ENCODE results near the gene TIGD3.
A peak's percentile ranks its signal among the peaks of the same experiment; 100 is the strongest.

The TIGD3 gene, protein sequence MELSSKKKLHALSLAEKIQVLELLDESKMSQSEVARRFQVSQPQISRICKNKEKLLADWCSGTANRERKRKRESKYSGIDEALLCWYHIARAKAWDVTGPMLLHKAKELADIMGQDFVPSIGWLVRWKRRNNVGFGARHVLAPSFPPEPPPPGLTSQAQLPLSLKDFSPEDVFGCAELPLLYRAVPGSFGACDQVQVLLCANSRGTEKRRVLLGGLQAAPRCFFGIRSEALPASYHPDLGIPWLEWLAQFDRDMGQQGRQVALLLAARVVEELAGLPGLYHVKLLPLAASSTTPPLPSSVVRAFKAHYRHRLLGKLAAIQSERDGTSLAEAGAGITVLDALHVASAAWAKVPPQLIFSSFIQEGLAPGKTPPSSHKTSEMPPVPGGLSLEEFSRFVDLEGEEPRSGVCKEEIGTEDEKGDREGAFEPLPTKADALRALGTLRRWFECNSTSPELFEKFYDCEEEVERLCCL

DNA sequence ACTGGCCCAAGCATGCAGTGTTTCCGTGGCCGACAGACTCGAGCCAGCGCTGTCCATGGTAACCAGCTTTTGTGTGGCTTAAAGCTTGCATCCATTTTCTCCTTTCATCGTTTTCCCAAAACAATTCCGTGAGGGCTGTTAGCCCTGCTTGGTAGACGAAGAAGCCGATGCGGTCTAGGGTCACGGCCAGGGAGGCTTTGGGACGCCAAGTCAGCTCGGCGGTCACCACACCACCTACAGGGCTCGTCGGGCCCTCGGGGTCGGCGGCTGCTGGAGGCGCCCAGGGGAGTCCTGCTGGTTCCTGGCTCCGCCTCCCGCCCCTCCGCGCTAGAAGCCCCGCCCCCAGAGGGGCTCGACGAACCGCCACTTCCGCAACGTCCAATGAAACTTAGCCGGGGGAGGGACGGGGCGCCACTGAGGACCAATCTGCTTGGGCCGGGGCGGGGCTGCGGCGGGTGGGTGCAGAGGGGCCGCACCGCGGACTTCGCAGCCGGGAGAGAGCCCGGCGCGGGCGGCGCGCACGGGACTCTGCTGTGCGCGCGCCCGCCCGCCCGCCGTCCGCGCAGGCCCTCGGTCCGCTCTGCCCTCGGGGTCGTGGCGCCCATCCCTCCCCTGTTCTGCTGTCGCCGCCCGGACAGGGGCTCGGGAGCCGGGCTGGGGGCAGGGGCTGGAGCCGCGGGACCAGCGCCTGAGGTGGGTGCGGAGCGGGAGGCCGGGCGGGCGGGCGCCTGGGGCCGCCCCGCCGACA, at the start of gene TIGD3:
Gene TIGD3, plus strand, starts transcription at position 487 of the 748 bp plus-strand sequence. CDS start 1,058 bp downstream, outside the sequence.
- no peaks in the 10 kb centered on the region for H4K20me1 ChIP-seq (ENCODE audit: insufficient read depth, low read length)
- H3K4me2 ChIP-seq (ENCODE audit: low read length), result peak within 1 kb of the TSS; percentile 80
- no peak within 1 kb of the TSS for H3K27ac ChIP-seq (ENCODE audit: low read depth, low read length, poor library complexity, severe bottlenecking)
- H3K4me1 ChIP-seq (ENCODE audit: insufficient read depth, low read length, severe bottlenecking), result peaks cover 3% of the 10 kb centered on the region
- no peaks in the 10 kb centered on the region; the same call in none of the 2 replicates for H3F3A ChIP-seq (ENCODE audit: insufficient read depth, low read length)
- peak within 1 kb of the TSS; percentile 70 for H3K4me3 ChIP-seq (ENCODE audit: low read depth, low read length, poor library complexity, severe bottlenecking)
- H3K79me2 ChIP-seq (ENCODE audit: insufficient read depth, low read length), result no peaks in the 10 kb centered on the region
- peak within 1 kb of the TSS; percentile 70 for H3K9ac ChIP-seq (ENCODE audit: low read length)
- H3K9me3 ChIP-seq (ENCODE audit: low read length), result no peaks in the 10 kb centered on the region
- H3K36me3 ChIP-seq (ENCODE audit: insufficient read depth, low read length), result peaks cover 32% of the 10 kb centered on the region
- H3K27me3 ChIP-seq (ENCODE audit: insufficient read depth, low read length), result peaks cover 7% of the 10 kb centered on the region; the same call in 1 of the 2 replicates
- no peak for TF ChIP-seq EZH2 (IDR thresholded peaks at IDR 0.05; ENCODE audit: borderline replicate concordance, low read length)
- TF ChIP-seq, protein P1, sequence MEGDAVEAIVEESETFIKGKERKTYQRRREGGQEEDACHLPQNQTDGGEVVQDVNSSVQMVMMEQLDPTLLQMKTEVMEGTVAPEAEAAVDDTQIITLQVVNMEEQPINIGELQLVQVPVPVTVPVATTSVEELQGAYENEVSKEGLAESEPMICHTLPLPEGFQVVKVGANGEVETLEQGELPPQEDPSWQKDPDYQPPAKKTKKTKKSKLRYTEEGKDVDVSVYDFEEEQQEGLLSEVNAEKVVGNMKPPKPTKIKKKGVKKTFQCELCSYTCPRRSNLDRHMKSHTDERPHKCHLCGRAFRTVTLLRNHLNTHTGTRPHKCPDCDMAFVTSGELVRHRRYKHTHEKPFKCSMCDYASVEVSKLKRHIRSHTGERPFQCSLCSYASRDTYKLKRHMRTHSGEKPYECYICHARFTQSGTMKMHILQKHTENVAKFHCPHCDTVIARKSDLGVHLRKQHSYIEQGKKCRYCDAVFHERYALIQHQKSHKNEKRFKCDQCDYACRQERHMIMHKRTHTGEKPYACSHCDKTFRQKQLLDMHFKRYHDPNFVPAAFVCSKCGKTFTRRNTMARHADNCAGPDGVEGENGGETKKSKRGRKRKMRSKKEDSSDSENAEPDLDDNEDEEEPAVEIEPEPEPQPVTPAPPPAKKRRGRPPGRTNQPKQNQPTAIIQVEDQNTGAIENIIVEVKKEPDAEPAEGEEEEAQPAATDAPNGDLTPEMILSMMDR (IDR thresholded peaks at IDR 0.05; ENCODE audit: low read length), result no peak
- no peak within 1 kb of the TSS for H2AFZ ChIP-seq (ENCODE audit: low read length)
- no peaks in the 10 kb centered on the region for H3K9me2 ChIP-seq (ENCODE audit: low read depth, low read length)

DNA sequence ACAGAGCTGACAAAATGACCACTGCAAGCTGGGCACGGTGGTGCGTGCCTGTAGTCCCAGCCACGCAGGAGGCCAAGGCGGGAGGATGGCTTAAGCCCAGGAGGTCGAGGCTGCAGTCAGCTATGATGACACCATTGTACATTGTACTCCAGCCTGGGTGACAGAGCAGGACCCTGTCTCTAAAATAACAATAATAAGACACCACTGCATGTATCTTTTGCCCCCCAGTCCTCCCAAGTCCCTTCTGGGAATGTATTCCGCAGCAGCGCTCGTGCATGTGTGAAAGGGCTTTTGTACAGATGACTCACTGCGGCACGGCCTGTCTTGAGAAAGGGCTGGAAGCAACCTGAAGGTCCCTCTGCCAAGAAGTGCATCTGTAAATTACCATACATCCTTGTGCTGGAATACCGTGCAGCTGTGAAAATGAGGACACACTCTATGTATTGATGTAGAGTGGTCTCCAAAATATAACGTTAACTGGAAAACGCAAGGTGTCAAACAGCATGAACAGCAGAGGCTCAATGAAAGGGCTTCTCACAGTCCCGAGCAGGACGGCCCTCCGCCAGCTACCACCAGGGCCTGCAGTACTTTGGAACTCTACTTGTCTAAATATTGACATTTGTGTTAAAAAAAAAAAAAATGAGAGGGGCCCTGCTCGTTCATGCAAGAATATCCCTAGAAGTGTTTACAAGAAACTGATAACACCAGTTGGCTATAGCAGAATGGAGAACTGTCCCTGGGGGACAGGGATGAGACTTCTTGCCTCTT, 48.9 kb upstream of the TIGD3 start:
- Histone ChIP-seq H3K4me3 (ENCODE audit: low read depth, low read length, poor library complexity, severe bottlenecking) (no peak overlapping the region), H3K79me2 (ENCODE audit: insufficient read depth, low read length) (no peaks in the 10 kb centered on the region), H3K4me2 (ENCODE audit: low read length) (no peak overlapping the region), H3K9me3 (ENCODE audit: low read length) (no peaks in the 10 kb centered on the region), H3K36me3 (ENCODE audit: insufficient read depth, low read length) (peaks cover 23% of the 10 kb centered on the region), H2AFZ (ENCODE audit: low read length) (no peak overlapping the region), H3F3A (ENCODE audit: insufficient read depth, low read length) (no peaks in the 10 kb centered on the region), H3K9me2 (ENCODE audit: low read depth, low read length) (no peaks in the 10 kb centered on the region), H4K20me1 (ENCODE audit: insufficient read depth, low read length) (no peaks in the 10 kb centered on the region), H3K9ac (ENCODE audit: low read length) (no peak overlapping the region), H3K4me1 (ENCODE audit: insufficient read depth, low read length, severe bottlenecking) (no peaks in the 10 kb centered on the region), H3K27ac (ENCODE audit: low read depth, low read length, poor library complexity, severe bottlenecking) (no peak overlapping the region), H3K27me3 (ENCODE audit: insufficient read depth, low read length) (no peaks in the 10 kb centered on the region)
- TF ChIP-seq, protein P1 (IDR thresholded peaks at IDR 0.05; ENCODE audit: low read length), result no peak
- no peak for TF ChIP-seq EZH2 (IDR thresholded peaks at IDR 0.05; ENCODE audit: borderline replicate concordance, low read length)
